ENCODE measurements around the gene CLDN6. TPM values are rescaled to one million over a fixed set of nuclear protein-coding genes. Genes with fewer than 3 reads are reported as not detected.

CLDN6 gene
- total and polyA plus RNA-seq, 2 donors (not counting 1 experiment from before 2014, with no cell fraction given), result 0.03 TPM; not detected in 1

DNA sequence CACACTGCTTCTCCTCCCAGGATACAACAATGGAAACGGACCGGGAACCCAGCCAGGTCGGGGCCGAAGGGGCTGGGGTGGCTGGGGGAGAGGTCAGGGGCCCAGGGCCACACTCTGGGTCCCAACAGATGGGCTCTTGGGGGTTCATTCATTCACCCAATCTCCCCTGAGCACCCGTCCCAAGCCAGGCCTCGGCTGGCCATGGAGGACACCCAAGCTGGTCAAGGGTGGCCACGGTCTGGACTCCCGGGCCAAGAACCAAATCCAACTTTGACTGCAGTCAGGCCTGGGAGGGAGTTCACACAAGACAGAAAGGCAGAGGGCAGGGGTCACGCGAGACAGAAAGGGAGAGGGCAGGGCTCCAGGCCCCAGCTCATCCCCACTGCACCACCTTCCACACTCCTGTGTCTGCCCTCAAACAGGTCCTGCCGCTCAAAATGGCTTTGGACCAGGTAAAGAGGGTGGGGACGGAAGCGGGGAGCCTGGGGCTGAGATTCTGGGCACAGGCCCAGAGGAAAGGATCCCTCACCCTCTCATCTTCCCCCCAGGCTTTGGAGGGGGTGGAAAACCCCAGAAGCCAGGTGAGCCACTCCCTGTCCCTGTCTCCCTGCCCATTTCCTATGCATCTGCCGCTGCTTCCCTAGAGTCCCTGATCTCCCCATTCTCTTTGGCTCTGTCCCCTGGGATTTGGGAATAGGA, 25.5 kb downstream of the CLDN6 start:
- no peak for DNase-seq (ENCODE audit: low read depth in 2 of 2)
- no peaks in the 10 kb centered on the region for H3K9me3 ChIP-seq (ENCODE audit: control insufficient read depth, insufficient read depth, low read depth, low read length)

DNA sequence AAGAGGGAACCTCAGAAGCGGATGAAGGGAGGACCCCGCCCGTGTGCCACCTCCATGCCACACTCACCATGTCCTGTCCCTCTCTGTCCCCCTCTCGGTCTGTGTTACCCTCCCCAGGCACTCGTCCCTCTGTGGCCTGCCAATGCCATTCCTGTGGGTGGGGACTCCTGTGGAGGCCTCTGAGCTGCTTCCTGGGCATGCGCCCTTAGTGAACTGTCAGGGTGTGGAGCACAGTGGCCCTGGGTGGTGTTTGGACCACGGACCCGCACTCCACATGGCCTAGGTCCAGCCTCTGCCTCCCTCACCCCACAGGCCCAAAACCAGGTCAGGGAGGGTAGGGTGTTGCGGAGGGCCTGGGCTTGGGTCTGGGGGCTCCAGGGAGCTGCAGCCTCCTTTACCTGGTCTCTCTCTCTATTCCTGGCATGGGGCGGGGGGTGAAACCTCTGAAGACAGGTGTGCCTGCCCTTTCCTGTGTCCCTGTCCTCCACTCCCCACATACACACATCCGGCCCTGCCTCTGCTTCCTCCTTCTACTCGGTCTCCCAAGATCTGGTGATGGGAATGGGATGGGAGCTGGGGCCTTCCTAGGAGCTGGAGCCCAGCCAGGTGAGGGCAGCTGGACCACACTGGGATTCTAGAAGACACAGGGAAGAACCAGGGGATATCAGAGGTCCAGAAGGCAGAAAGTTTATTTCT, 26.3 kb downstream of the CLDN6 start:
- H3K4me2 ChIP-seq (ENCODE audit: extremely low read depth, insufficient read depth, low read length), result no peak overlapping the region
- H3K27me3 ChIP-seq (ENCODE audit: control insufficient read depth, insufficient read depth, low read length), result no peaks in the 10 kb centered on the region
- TF ChIP-seq, protein P1, sequence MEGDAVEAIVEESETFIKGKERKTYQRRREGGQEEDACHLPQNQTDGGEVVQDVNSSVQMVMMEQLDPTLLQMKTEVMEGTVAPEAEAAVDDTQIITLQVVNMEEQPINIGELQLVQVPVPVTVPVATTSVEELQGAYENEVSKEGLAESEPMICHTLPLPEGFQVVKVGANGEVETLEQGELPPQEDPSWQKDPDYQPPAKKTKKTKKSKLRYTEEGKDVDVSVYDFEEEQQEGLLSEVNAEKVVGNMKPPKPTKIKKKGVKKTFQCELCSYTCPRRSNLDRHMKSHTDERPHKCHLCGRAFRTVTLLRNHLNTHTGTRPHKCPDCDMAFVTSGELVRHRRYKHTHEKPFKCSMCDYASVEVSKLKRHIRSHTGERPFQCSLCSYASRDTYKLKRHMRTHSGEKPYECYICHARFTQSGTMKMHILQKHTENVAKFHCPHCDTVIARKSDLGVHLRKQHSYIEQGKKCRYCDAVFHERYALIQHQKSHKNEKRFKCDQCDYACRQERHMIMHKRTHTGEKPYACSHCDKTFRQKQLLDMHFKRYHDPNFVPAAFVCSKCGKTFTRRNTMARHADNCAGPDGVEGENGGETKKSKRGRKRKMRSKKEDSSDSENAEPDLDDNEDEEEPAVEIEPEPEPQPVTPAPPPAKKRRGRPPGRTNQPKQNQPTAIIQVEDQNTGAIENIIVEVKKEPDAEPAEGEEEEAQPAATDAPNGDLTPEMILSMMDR (conservative IDR thresholded peaks at IDR 0.05 in 1 of 2, IDR thresholded peaks at IDR 0.05 in 1 of 2; ENCODE audit: low read depth in 1 of 2, low read length in 2 of 2), result no peak
- TF ChIP-seq EZH2 (IDR thresholded peaks at IDR 0.05; ENCODE audit: low read length, missing control alignments), result no peak
- H3K4me1 ChIP-seq (ENCODE audit: control insufficient read depth, extremely low read depth, insufficient read depth, low read length), result no peaks in the 10 kb centered on the region
- H3K9me3 ChIP-seq (ENCODE audit: control insufficient read depth, insufficient read depth, low read depth, low read length), result no peaks in the 10 kb centered on the region
- H3K4me3 ChIP-seq (replicated peaks in 1 of 4; ENCODE audit: control extremely low read depth in 1 of 4, insufficient read depth in 1 of 4, low read depth in 3 of 4, low read length in 4 of 4), result no peak overlapping the region
- no peak for DNase-seq (ENCODE audit: low read depth in 2 of 2)
- H3K27ac ChIP-seq (ENCODE audit: insufficient read depth, low read length), result no peak overlapping the region
- H3K79me2 ChIP-seq (ENCODE audit: control insufficient read depth, insufficient read depth, low read length), result no peaks in the 10 kb centered on the region
- H3K9ac ChIP-seq (ENCODE audit: insufficient read depth, low read length), result no peak overlapping the region
- no peaks in the 10 kb centered on the region for H3K36me3 ChIP-seq (ENCODE audit: control insufficient read depth, insufficient read depth, low read length)
- no peak overlapping the region for H2AFZ ChIP-seq (ENCODE audit: low read length)
- H4K20me1 ChIP-seq (ENCODE audit: control insufficient read depth, extremely low read depth, insufficient read depth, low read length), result no peaks in the 10 kb centered on the region

More for the DNA sequence above, 25.5 kb downstream of the CLDN6 start:
- TF ChIP-seq, protein P1 (conservative IDR thresholded peaks at IDR 0.05 in 1 of 2, IDR thresholded peaks at IDR 0.05 in 1 of 2; ENCODE audit: low read depth in 1 of 2, low read length in 2 of 2), result no peak
- no peak for TF ChIP-seq EZH2 (IDR thresholded peaks at IDR 0.05; ENCODE audit: low read length, missing control alignments)
- no peaks in the 10 kb centered on the region for H4K20me1 ChIP-seq (ENCODE audit: control insufficient read depth, extremely low read depth, insufficient read depth, low read length)
- H3K4me1 ChIP-seq (ENCODE audit: control insufficient read depth, extremely low read depth, insufficient read depth, low read length), result no peaks in the 10 kb centered on the region
- no peaks in the 10 kb centered on the region for H3K79me2 ChIP-seq (ENCODE audit: control insufficient read depth, insufficient read depth, low read length)
- no peaks in the 10 kb centered on the region for H3K27me3 ChIP-seq (ENCODE audit: control insufficient read depth, insufficient read depth, low read length)
- H3K36me3 ChIP-seq (ENCODE audit: control insufficient read depth, insufficient read depth, low read length), result no peaks in the 10 kb centered on the region
- H3K9ac ChIP-seq (ENCODE audit: insufficient read depth, low read length), result no peak overlapping the region
- no peak overlapping the region for H3K27ac ChIP-seq (ENCODE audit: insufficient read depth, low read length)
- no peak overlapping the region for H3K4me2 ChIP-seq (ENCODE audit: extremely low read depth, insufficient read depth, low read length)
- H3K4me3 ChIP-seq (replicated peaks in 1 of 4; ENCODE audit: control extremely low read depth in 1 of 4, insufficient read depth in 1 of 4, low read depth in 3 of 4, low read length in 4 of 4), result no peak overlapping the region
- no peak overlapping the region for H2AFZ ChIP-seq (ENCODE audit: low read length)

DNA sequence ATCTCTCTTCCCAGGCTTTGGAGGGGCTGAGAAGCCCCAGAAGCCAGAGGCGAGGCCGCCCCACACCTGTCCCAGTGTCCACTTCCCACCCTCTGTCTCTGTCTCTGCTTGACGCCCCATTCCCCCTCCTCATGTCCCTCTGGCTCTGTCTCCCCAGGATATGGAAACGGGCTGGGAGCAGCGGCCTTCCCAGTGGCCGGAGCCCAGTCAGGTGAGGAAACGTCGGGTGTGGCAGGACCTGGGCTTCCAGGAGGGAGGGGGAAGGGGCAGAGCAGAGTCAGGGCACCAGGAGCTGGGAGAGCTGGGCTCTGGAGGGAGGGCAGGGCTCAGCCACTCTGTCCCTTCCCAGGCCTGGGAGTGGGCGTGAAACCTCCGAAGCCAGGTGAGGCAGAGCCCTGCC, 27.1 kb downstream of the CLDN6 start:
- Histone ChIP-seq H3K4me2 (ENCODE audit: extremely low read depth, insufficient read depth, low read length) (no peak overlapping the region), H3K4me1 (ENCODE audit: control insufficient read depth, extremely low read depth, insufficient read depth, low read length) (no peaks in the 10 kb centered on the region), H3K9ac (ENCODE audit: insufficient read depth, low read length) (no peak overlapping the region), H3K36me3 (ENCODE audit: control insufficient read depth, insufficient read depth, low read length) (no peaks in the 10 kb centered on the region), H3K9me3 (ENCODE audit: control insufficient read depth, insufficient read depth, low read depth, low read length) (no peaks in the 10 kb centered on the region), H4K20me1 (ENCODE audit: control insufficient read depth, extremely low read depth, insufficient read depth, low read length) (no peaks in the 10 kb centered on the region), H3K79me2 (ENCODE audit: control insufficient read depth, insufficient read depth, low read length) (no peaks in the 10 kb centered on the region), H3K27ac (ENCODE audit: insufficient read depth, low read length) (no peak overlapping the region), H3K27me3 (ENCODE audit: control insufficient read depth, insufficient read depth, low read length) (no peaks in the 10 kb centered on the region), H2AFZ (ENCODE audit: low read length) (no peak overlapping the region), H3K4me3 (replicated peaks in 1 of 4; ENCODE audit: control extremely low read depth in 1 of 4, insufficient read depth in 1 of 4, low read depth in 3 of 4, low read length in 4 of 4) (no peak overlapping the region)
- TF ChIP-seq EZH2 (IDR thresholded peaks at IDR 0.05; ENCODE audit: low read length, missing control alignments), result no peak
- TF ChIP-seq, protein P1 (conservative IDR thresholded peaks at IDR 0.05 in 1 of 2, IDR thresholded peaks at IDR 0.05 in 1 of 2; ENCODE audit: low read depth in 1 of 2, low read length in 2 of 2), result no peak
- DNase-seq (ENCODE audit: low read depth in 2 of 2), result no peak
